Muscle layer of duodenum (tissue), 2 donors: ENCODE measurements around the gene GH2.
"Not testable (repeated sequence)": the region's sequence is repeated elsewhere in the genome, so short reads cannot be mapped to it uniquely, and the experiment has no call there.

ENCODE experiments used
- H3K27ac ChIP-seq: one replicate; pipeline ENCODE4 v1.7.0; 2013; ENCODE audit warnings: mild to moderate bottlenecking, low read length
- H3K27me3 ChIP-seq: one replicate; pipeline ENCODE4 v1.7.0; 2013; ENCODE audit warnings: low read depth, mild to moderate bottlenecking, control low read depth, low read length
- H3K36me3 ChIP-seq, 2 donors: one replicate each; pipeline ENCODE4 v1.7.0; 2013; ENCODE audit warnings: low read length in 2 of 2, control low read depth in 1 of 2, mild to moderate bottlenecking in 1 of 2; ENCODE audit not compliant: insufficient read depth in 2 of 2, control insufficient read depth in 1 of 2
- H3K4me1 ChIP-seq, 2 donors: one replicate each; pipeline ENCODE4 v1.7.0; 2013; ENCODE audit warnings: low read length in 2 of 2, mild to moderate bottlenecking in 2 of 2, control low read depth in 1 of 2, moderate library complexity in 1 of 2; ENCODE audit not compliant: insufficient read depth in 2 of 2, control insufficient read depth in 1 of 2
- H3K4me3 ChIP-seq, 2 donors: one replicate each; pipeline ENCODE4 v1.7.0; 2013; ENCODE audit warnings: low read length in 2 of 2, low read depth in 1 of 2, mild to moderate bottlenecking in 1 of 2
- H3K9me3 ChIP-seq, 2 donors: one replicate each; pipeline ENCODE4 v1.7.0; 2013; ENCODE audit warnings: low read length in 2 of 2, control low read depth in 1 of 2, mild to moderate bottlenecking in 1 of 2; ENCODE audit not compliant: control insufficient read depth in 1 of 2
- donor health status: healthy.

Gene GH2

DNA sequence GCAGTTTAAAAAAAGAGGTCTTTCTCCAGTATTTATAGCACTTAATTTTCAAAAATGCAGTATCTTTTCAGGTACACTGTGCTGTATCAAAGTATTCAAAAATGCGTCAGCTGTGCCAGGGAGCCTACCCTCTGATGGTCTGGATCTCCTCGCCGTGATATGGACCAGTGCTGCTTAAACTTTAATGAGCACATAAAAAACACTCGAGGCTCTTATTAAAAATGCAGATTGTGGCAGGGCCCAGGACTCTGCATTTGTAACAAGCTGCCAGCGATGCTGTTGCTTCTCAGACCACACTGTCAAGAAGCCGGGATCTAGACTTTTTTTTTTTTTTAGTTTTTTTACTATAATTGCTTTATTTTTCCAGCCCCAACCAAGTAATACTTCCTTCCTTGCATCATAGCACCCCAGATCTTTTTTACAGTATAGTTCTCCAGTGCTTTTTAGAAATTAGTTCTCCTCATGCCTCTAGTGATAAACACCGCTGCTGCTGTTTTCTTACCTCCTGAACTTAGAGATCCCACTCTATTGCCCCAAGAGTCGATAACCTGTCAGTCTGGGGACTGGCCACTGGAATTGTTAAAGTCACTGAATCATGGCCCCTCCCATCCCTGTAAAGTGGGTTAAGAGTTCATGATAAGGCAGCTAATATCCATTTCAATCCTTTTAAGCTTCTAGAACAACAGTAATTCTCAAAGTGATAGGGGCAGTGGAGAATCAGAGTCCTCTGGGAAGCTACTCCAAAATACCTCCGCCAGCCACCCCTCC lies 37.6 kb downstream of the GH2 start:
- Histone ChIP-seq H3K27me3 (no peaks in the 10 kb centered on the region), H3K4me3 (peak overlapping the region in 1 of 2 donors; percentile 63), H3K27ac (peak overlapping the region; percentile 13), H3K9me3 (no peaks in the 10 kb centered on the region), H3K36me3 (peaks cover 0 to 4% of the 10 kb centered on the region in 2 donors), H3K4me1 (peaks cover 11 to 34% of the 10 kb centered on the region in 2 donors)

DNA sequence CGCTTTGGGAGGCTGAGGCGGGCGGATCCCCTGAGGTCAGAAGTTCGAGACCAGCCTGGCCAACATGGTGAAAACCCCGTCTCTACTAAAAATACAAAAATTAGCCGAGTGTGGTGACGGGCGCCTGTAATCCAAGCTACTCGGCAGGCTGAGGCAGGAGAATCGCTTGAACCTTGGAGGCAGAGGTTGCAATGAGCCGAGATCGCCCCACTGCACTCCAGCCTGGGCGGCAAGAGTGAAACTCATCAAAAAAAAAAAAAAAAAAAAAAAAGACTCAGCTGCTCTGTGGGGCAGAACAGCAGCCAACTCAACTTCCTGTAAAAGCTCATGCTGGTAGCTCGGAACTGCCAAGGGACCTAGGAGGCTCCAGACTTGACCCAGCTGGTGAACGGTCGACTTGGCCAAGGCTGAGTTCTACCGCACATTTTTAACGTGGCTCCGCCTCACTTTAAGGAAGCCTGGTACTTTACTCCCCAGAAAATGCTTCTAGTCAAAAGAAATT lies 38.3 kb downstream of the GH2 start:
- H3K9me3 ChIP-seq, H3K36me3 ChIP-seq, H3K27me3 ChIP-seq: not testable (repeated sequence)
- Histone ChIP-seq H3K4me3 (peak overlapping the region; percentile 63 to 67), H3K4me1 (peaks cover 11 to 41% of the 10 kb centered on the region in 2 donors), H3K27ac (peak overlapping the region; percentile 70)

DNA sequence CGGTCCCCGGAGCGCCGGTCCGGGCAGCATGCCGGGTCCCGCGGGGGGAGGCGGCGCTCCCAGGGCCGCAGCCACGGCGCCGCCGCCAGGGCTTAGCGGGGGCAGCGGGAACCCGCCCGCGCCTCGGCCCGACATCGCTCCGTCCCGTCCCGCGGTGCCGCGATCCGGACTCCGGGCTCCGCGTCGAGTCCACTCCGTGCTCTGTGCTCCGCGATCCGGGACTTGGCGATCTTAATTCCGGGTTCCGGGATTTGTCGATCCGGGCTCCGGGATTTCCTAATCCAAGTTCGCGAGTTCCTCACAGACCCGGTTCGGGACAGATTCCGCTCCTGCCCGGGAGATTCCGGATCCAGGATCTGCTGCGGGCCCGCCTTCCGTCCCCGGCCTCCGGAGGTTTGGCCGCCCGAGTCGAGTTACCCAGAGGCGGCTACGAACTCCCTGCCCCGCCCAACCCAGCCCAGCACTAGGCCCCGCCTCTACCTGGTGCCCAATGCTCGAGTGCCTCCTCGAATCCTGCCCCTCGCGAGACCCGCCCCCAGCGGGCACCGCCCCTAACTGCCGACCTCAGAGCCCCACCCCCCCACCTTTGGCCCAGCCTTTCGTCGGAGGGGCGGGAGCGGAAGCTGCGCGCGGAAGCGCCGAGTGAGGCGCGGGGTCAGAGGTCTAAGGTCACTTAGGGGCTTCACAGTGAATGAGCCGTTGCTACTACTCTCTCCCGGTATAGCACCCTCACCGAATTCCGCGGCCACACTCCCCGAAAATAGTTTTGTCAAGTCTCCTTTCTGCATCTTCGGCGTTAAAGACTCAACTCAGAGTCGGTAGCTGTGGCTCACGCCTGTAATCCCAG lies 39.0 kb downstream of the GH2 start, which contains the start of gene SMARCD2:
TSS of gene SMARCD2 (minus strand) at position 146 of the 847 bp plus-strand sequence. CDS start at position 135, 11 bp downstream.
- peaks cover 11 to 48% of the 10 kb centered on the region in 2 donors for H3K4me1 ChIP-seq
- no peaks in the 10 kb centered on the region for H3K27me3 ChIP-seq
- peak within 1 kb of the TSS; percentile 84 for H3K27ac ChIP-seq
- H3K36me3 ChIP-seq = peaks cover 0 to 4% of the 10 kb centered on the region in 2 donors
- H3K4me3 ChIP-seq = peak within 1 kb of the TSS; percentile 88 to 93
- H3K9me3 ChIP-seq = no peaks in the 10 kb centered on the region

DNA sequence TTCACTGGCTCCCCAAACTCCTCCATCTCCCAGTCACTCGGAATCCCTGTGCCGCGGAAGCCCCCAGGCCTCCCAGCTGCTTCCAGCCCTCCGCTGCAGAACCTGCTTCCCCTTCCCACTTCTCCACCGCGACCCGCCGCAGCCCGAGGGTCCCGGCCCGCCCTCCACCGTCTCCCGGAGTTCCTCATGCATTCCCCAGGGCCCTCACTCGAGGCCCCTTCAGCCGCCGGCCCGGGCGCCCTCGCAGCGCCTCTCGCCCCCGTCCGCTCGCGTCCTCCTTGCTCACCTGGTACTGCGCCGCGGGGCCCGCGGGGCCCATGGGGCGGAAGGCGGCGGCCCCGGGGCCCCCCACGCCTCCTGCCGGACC lies 39.6 kb downstream of the GH2 start:
- H3K27me3 ChIP-seq = no peaks in the 10 kb centered on the region
- H3K27ac ChIP-seq = peak overlapping the region; percentile 84
- H3K4me3 ChIP-seq = peak overlapping the region; percentile 88 to 93
- peaks cover 2 to 7% of the 10 kb centered on the region in 2 donors for H3K36me3 ChIP-seq
- peaks cover 11 to 54% of the 10 kb centered on the region in 2 donors for H3K4me1 ChIP-seq
- H3K9me3 ChIP-seq = no peaks in the 10 kb centered on the region

DNA sequence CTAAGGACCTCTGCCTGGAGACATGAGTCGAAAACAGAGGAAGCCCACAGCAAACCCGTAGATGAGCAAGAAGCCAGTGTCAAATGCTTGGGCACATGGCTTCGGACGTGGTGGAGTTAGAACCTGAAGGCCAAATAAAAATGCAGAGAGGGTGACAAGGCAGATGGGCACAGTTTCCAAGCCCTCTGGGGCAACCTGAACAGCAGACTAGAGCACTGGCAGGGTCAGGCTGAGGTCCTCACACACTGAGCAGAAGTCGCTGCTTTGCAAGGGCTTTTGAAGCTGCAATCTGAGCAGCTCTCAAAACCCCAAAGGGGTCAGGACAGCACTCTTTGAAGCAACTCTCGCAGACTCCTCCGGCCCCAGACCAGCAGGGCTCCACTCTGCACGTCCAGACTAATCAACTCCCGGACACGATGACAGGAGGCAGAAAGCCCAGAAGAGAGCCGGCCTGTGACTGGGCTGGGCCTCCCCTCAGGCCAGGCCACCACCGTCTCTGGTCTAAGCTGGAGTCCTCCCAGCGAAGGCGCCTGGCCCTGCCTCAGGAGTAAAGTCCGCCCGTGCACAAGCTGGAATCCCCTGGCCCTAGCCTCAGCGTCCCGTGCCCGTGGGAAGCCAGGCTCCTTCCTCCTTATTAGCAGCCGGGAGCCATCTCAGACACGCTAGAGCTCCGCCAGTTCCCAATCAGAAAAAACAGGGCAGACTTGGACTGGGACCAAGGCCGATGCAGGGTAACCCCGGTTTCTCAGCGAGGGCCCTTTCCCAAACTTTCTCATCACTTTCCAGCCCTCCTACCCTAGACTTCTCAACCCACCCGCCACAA lies 40.2 kb downstream of the GH2 start:
- Histone ChIP-seq H3K9me3 (no peaks in the 10 kb centered on the region), H3K4me3 (peak overlapping the region; percentile 88 to 93), H3K4me1 (peaks cover 11 to 55% of the 10 kb centered on the region in 2 donors), H3K27ac (peak overlapping the region; percentile 84), H3K36me3 (peaks cover 8 to 13% of the 10 kb centered on the region in 2 donors), H3K27me3 (no peaks in the 10 kb centered on the region)

DNA sequence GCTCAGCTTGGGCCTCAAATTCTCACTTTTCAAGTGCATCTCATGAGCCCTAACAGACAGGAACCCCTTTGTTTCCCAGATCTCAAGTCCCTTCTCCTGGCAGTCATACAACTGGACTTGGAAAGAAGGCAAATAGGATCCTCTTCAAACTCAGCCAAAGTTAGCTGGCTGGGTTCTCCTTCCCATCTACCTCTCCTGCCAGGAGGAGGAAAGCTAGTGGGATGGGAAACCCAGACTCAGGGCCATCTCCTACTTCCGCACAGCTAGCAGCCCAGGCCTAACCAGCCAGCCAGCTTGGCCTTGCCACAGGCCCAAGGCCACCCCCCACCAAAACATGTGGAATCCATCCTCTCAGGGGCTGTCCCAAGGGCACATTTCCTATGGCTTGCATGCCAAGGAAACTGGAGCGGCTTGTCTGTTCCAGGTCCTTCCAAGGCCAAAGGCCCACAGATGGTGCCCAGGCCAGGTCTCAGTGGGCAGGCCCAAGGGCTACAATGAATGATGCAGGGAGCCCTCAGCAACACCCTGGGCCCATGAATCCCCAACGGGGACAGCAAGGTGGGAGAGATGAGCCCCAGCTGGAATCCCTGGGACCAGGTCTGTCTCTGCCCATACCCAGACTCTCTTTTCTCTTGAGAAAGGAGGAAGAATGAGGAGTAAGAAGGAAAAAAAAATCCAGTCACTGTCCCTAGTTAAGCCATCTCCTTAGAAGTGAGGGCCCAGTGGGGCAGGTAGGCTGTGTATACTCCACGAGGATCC lies 41.0 kb downstream of the GH2 start:
- peaks cover 11 to 55% of the 10 kb centered on the region in 2 donors for H3K4me1 ChIP-seq
- peak overlapping the region; percentile 88 to 93 for H3K4me3 ChIP-seq
- H3K36me3 ChIP-seq = peaks cover 8 to 20% of the 10 kb centered on the region in 2 donors
- no peaks in the 10 kb centered on the region for H3K9me3 ChIP-seq
- H3K27ac ChIP-seq = peak overlapping the region; percentile 84
- no peaks in the 10 kb centered on the region for H3K27me3 ChIP-seq

DNA sequence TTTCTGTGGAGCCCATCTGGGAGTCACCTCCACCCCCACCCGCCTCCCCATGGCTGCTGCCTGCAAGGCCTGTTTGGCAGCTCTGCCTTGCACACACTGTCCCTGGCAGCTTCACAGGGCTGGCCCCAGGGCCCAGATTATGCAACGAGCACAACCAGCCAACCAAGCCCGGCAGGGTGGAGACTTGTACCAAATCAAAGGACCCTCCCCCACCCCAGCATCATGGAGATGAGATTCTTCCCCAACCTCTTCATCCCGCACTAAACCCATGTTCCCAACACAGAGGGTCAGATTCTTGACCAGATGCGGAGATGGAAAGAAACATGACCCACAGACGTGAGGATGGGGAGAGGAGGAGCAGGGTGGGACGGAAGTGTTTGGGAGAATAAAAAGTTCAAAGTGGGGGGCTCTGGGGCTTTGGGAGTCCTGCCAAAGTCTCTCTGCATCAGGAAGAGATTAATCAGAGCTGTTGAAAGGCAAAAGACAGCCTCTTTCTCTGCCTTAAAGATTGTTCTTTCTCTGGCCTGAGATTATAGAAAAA lies 43.0 kb downstream of the GH2 start:
- no peaks in the 10 kb centered on the region for H3K27me3 ChIP-seq
- peak overlapping the region; percentile 3 to 39 for H3K4me3 ChIP-seq
- peak overlapping the region; percentile 77 for H3K27ac ChIP-seq
- H3K4me1 ChIP-seq = peaks cover 11 to 50% of the 10 kb centered on the region in 2 donors
- H3K36me3 ChIP-seq = peaks cover 18 to 39% of the 10 kb centered on the region in 2 donors
- no peaks in the 10 kb centered on the region for H3K9me3 ChIP-seq

DNA sequence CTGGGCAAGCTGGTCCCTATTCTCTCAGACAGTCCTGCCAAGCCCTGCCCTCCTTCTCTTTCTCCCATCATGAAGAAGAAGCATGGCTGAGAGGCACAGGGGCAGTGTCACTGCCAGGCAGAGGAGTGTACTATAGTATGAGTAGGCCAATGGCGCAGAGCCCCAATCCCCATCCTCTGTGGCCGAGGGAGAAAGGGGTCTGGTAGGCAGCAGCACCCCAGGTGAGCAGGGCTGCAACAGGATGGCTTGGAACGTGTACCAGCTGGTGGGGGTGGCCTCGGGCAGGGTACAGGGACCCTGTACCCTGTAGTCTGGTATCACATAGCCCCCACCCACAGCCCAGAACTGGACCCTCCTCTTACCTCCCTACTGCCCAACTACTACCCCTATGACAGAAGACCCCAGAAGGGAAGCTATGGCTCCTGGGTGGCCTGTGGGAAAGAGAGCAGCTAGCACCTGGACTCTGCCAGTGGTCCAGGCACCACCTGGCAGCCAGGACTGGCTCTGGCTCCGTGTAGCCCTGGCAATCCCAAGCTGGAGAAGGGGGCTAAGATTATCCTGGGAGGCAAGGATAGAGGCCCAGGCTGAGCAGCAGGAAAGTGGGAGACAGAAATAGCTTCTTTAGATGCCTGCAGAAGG lies 43.7 kb downstream of the GH2 start:
- peak overlapping the region in 1 of 2 donors; percentile 3 for H3K4me3 ChIP-seq
- H3K27ac ChIP-seq = peak overlapping the region; percentile 45
- peaks cover 24 to 45% of the 10 kb centered on the region in 2 donors for H3K36me3 ChIP-seq
- H3K27me3 ChIP-seq = no peaks in the 10 kb centered on the region
- H3K9me3 ChIP-seq = no peaks in the 10 kb centered on the region
- H3K4me1 ChIP-seq = peaks cover 11 to 45% of the 10 kb centered on the region in 2 donors

DNA sequence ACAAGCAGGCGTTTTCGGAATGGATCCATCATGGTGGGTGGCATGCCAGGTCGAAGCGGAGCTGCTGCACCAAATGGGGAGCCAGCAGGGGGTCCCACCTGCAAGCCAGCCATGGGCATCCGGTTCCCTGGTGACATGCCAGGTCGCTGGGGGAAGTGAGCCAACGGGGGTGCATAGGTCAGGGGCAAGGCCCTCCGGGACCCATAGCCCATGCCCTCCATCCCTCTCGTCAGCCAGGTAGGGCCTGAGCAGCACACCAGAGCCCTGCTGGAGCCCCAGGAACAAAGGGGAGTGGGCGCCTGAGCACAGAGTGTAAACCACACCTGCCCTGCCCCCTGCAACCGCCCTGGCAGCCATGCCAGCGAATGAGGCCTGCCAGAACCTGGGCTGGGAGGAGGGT lies 44.3 kb downstream of the GH2 start:
- H3K4me3 ChIP-seq = no peak overlapping the region
- H3K4me1 ChIP-seq = peaks cover 11 to 45% of the 10 kb centered on the region in 2 donors
- peak overlapping the region; percentile 45 for H3K27ac ChIP-seq

More for the DNA sequence above, 44.3 kb downstream of the GH2 start:
- Histone ChIP-seq H3K36me3 (peaks cover 30 to 51% of the 10 kb centered on the region in 2 donors), H3K9me3 (no peaks in the 10 kb centered on the region), H3K27me3 (no peaks in the 10 kb centered on the region)
